ENCODE results near the gene CYP26A1.
A peak's percentile ranks its signal among the peaks of the same experiment; 100 is the strongest.

Gene CYP26A1

GRCh38 chr10:93072713-93073538, 767 bp upstream of the CYP26A1 start:
- peak overlapping the region; percentile 44 to 74 for H3K4me3 ChIP-seq (ENCODE audit: low read length in 2 of 2)
- H3K36me3 ChIP-seq (ENCODE audit: control insufficient read depth in 2 of 2, insufficient read depth in 2 of 2, low read length in 2 of 2) = no peaks in the 10 kb centered on the region
- H3K27me3 ChIP-seq (ENCODE audit: control insufficient read depth in 1 of 2, insufficient read depth in 2 of 2, low read length in 2 of 2) = peaks cover 58 to 73% of the 10 kb centered on the region in 2 donors
- no peaks in the 10 kb centered on the region for H3K9me3 ChIP-seq (ENCODE audit: control insufficient read depth in 2 of 2, low read length in 2 of 2)
- H3K27ac ChIP-seq (ENCODE audit: low read length) = no peak overlapping the region
- H3K4me1 ChIP-seq (ENCODE audit: control insufficient read depth, insufficient read depth, low read length) = peaks cover 43% of the 10 kb centered on the region
- no peak overlapping the region for H3K9ac ChIP-seq (ENCODE audit: low read length in 2 of 2)

- Histone ChIP-seq H3K9me3 (ENCODE audit: control insufficient read depth in 2 of 2, low read length in 2 of 2) (no peaks in the 10 kb centered on the region), H3K4me1 (ENCODE audit: control insufficient read depth, insufficient read depth, low read length) (peaks cover 36% of the 10 kb centered on the region), H3K4me3 (ENCODE audit: low read length in 2 of 2) (peak overlapping the region in 1 of 2 donors; percentile 49), H3K27ac (ENCODE audit: low read length) (no peak overlapping the region), H3K36me3 (ENCODE audit: control insufficient read depth in 2 of 2, insufficient read depth in 2 of 2, low read length in 2 of 2) (no peaks in the 10 kb centered on the region), H3K27me3 (ENCODE audit: control insufficient read depth in 1 of 2, insufficient read depth in 2 of 2, low read length in 2 of 2) (peaks cover 55 to 62% of the 10 kb centered on the region in 2 donors), H3K9ac (ENCODE audit: low read length in 2 of 2) (no peak overlapping the region)
These were observed 479 bp downstream of the CYP26A1 start for GRCh38 chr10:93074147-93074596.

GRCh38 chr10:93074597-93075368, 1.1 kb downstream of the CYP26A1 start:
- H3K36me3 ChIP-seq (ENCODE audit: control insufficient read depth in 2 of 2, insufficient read depth in 2 of 2, low read length in 2 of 2) = no peaks in the 10 kb centered on the region
- no peaks in the 10 kb centered on the region for H3K9me3 ChIP-seq (ENCODE audit: control insufficient read depth in 2 of 2, low read length in 2 of 2)
- H3K27ac ChIP-seq (ENCODE audit: low read length) = no peak overlapping the region
- peaks cover 36% of the 10 kb centered on the region for H3K4me1 ChIP-seq (ENCODE audit: control insufficient read depth, insufficient read depth, low read length)
- peaks cover 55 to 63% of the 10 kb centered on the region in 2 donors for H3K27me3 ChIP-seq (ENCODE audit: control insufficient read depth in 1 of 2, insufficient read depth in 2 of 2, low read length in 2 of 2)
- peak overlapping the region in 1 of 2 donors; percentile 49 for H3K4me3 ChIP-seq (ENCODE audit: low read length in 2 of 2)
- H3K9ac ChIP-seq (ENCODE audit: low read length in 2 of 2) = no peak overlapping the region

- Histone ChIP-seq H3K36me3 (ENCODE audit: control insufficient read depth in 2 of 2, insufficient read depth in 2 of 2, low read length in 2 of 2) (no peaks in the 10 kb centered on the region), H3K9me3 (ENCODE audit: control insufficient read depth in 2 of 2, low read length in 2 of 2) (no peaks in the 10 kb centered on the region), H3K27me3 (ENCODE audit: control insufficient read depth in 1 of 2, insufficient read depth in 2 of 2, low read length in 2 of 2) (peaks cover 51 to 62% of the 10 kb centered on the region in 2 donors), H3K27ac (ENCODE audit: low read length) (no peak overlapping the region), H3K9ac (ENCODE audit: low read length in 2 of 2) (no peak overlapping the region), H3K4me3 (ENCODE audit: low read length in 2 of 2) (no peak overlapping the region), H3K4me1 (ENCODE audit: control insufficient read depth, insufficient read depth, low read length) (peaks cover 36% of the 10 kb centered on the region)
These were observed 1.9 kb downstream of the CYP26A1 start for GRCh38 chr10:93075369-93076221.

- peaks cover 48 to 53% of the 10 kb centered on the region in 2 donors for H3K27me3 ChIP-seq (ENCODE audit: control insufficient read depth in 1 of 2, insufficient read depth in 2 of 2, low read length in 2 of 2)
- H3K4me3 ChIP-seq (ENCODE audit: low read length in 2 of 2) = no peak overlapping the region
- no peak overlapping the region for H3K9ac ChIP-seq (ENCODE audit: low read length in 2 of 2)
- H3K9me3 ChIP-seq (ENCODE audit: control insufficient read depth in 2 of 2, low read length in 2 of 2) = no peaks in the 10 kb centered on the region
- peaks cover 31% of the 10 kb centered on the region for H3K4me1 ChIP-seq (ENCODE audit: control insufficient read depth, insufficient read depth, low read length)
- no peaks in the 10 kb centered on the region for H3K36me3 ChIP-seq (ENCODE audit: control insufficient read depth in 2 of 2, insufficient read depth in 2 of 2, low read length in 2 of 2)
- no peak overlapping the region for H3K27ac ChIP-seq (ENCODE audit: low read length)
These were observed 3.2 kb downstream of the CYP26A1 start for GRCh38 chr10:93076871-93077270.

- Histone ChIP-seq H3K4me1 (ENCODE audit: control insufficient read depth, insufficient read depth, low read length) (peaks cover 24% of the 10 kb centered on the region), H3K9ac (ENCODE audit: low read length in 2 of 2) (no peak overlapping the region), H3K9me3 (ENCODE audit: control insufficient read depth in 2 of 2, low read length in 2 of 2) (no peaks in the 10 kb centered on the region), H3K27ac (ENCODE audit: low read length) (no peak overlapping the region), H3K36me3 (ENCODE audit: control insufficient read depth in 2 of 2, insufficient read depth in 2 of 2, low read length in 2 of 2) (no peaks in the 10 kb centered on the region), H3K27me3 (ENCODE audit: control insufficient read depth in 1 of 2, insufficient read depth in 2 of 2, low read length in 2 of 2) (peaks cover 37 to 43% of the 10 kb centered on the region in 2 donors), H3K4me3 (ENCODE audit: low read length in 2 of 2) (no peak overlapping the region)
These were observed 4.2 kb downstream of the CYP26A1 start for GRCh38 chr10:93077860-93078337.

GRCh38 chr10:93079663-93080349, 6.1 kb downstream of the CYP26A1 start:
- H3K9me3 ChIP-seq (ENCODE audit: control insufficient read depth in 2 of 2, low read length in 2 of 2) = no peaks in the 10 kb centered on the region
- H3K36me3 ChIP-seq (ENCODE audit: control insufficient read depth in 2 of 2, insufficient read depth in 2 of 2, low read length in 2 of 2) = no peaks in the 10 kb centered on the region
- H3K4me3 ChIP-seq (ENCODE audit: low read length in 2 of 2) = no peak overlapping the region
- no peak overlapping the region for H3K9ac ChIP-seq (ENCODE audit: low read length in 2 of 2)
- H3K27me3 ChIP-seq (ENCODE audit: control insufficient read depth in 1 of 2, insufficient read depth in 2 of 2, low read length in 2 of 2) = peaks cover 24 to 26% of the 10 kb centered on the region in 2 donors
- H3K4me1 ChIP-seq (ENCODE audit: control insufficient read depth, insufficient read depth, low read length) = peaks cover 5% of the 10 kb centered on the region
- no peak overlapping the region for H3K27ac ChIP-seq (ENCODE audit: low read length)

GRCh38 chr10:93080350-93081046, 6.8 kb downstream of the CYP26A1 start:
- H3K27ac ChIP-seq (ENCODE audit: low read length) = no peak overlapping the region
- H3K9me3 ChIP-seq (ENCODE audit: control insufficient read depth in 2 of 2, low read length in 2 of 2) = no peaks in the 10 kb centered on the region
- peaks cover 17 to 21% of the 10 kb centered on the region in 2 donors for H3K27me3 ChIP-seq (ENCODE audit: control insufficient read depth in 1 of 2, insufficient read depth in 2 of 2, low read length in 2 of 2)
- H3K4me1 ChIP-seq (ENCODE audit: control insufficient read depth, insufficient read depth, low read length) = no peaks in the 10 kb centered on the region
- H3K4me3 ChIP-seq (ENCODE audit: low read length in 2 of 2) = no peak overlapping the region
- H3K9ac ChIP-seq (ENCODE audit: low read length in 2 of 2) = no peak overlapping the region
- no peaks in the 10 kb centered on the region for H3K36me3 ChIP-seq (ENCODE audit: control insufficient read depth in 2 of 2, insufficient read depth in 2 of 2, low read length in 2 of 2)

- Histone ChIP-seq H3K4me3 (ENCODE audit: low read length in 2 of 2) (no peak overlapping the region), H3K36me3 (ENCODE audit: control insufficient read depth in 2 of 2, insufficient read depth in 2 of 2, low read length in 2 of 2) (no peaks in the 10 kb centered on the region), H3K9ac (ENCODE audit: low read length in 2 of 2) (no peak overlapping the region), H3K27me3 (ENCODE audit: control insufficient read depth in 1 of 2, insufficient read depth in 2 of 2, low read length in 2 of 2) (peaks cover 9 to 15% of the 10 kb centered on the region in 2 donors), H3K9me3 (ENCODE audit: control insufficient read depth in 2 of 2, low read length in 2 of 2) (no peaks in the 10 kb centered on the region), H3K4me1 (ENCODE audit: control insufficient read depth, insufficient read depth, low read length) (no peaks in the 10 kb centered on the region), H3K27ac (ENCODE audit: low read length) (no peak overlapping the region)
These were observed 7.6 kb downstream of the CYP26A1 start for GRCh38 chr10:93081318-93081717.

Measured in stomach smooth muscle (tissue), 2 donors.